Astrocyte of the cerebellum (primary cell): Measurements from ENCODE around the gene GPM6B.

Experiments used
- DNase-seq: peaks from one replicate; pipeline ENCODE4 v3.0.0-alpha.2; 2011; ENCODE audit warnings: low read depth
- H3K4me3 ChIP-seq: 2 replicates; pipeline ENCODE4 v1.5.1; 2011; ENCODE audit warnings: mild to moderate bottlenecking, low read depth, low read length, moderate library complexity
- in situ Hi-C: cut with HindIII; loops from 2 replicates; pipeline ENCODE4 v1.10.0; 2017; ENCODE audit warnings: low sequenced_read_pairs
- TF ChIP-seq, protein P1 (sequence below): IDR thresholded peaks from 2 replicates; pipeline ENCODE4 v1.5.1; 2012; ENCODE audit warnings: low read length, low read depth, moderate library complexity, mild to moderate bottlenecking; ENCODE audit errors: missing control alignments

Gene GPM6B

GRCh38 chrX:13763489-13763888 is 53.4 kb downstream of the GPM6B start:
- in situ Hi-C loops, result no loop called here
- no peak for DNase-seq
- TF ChIP-seq, protein P1, sequence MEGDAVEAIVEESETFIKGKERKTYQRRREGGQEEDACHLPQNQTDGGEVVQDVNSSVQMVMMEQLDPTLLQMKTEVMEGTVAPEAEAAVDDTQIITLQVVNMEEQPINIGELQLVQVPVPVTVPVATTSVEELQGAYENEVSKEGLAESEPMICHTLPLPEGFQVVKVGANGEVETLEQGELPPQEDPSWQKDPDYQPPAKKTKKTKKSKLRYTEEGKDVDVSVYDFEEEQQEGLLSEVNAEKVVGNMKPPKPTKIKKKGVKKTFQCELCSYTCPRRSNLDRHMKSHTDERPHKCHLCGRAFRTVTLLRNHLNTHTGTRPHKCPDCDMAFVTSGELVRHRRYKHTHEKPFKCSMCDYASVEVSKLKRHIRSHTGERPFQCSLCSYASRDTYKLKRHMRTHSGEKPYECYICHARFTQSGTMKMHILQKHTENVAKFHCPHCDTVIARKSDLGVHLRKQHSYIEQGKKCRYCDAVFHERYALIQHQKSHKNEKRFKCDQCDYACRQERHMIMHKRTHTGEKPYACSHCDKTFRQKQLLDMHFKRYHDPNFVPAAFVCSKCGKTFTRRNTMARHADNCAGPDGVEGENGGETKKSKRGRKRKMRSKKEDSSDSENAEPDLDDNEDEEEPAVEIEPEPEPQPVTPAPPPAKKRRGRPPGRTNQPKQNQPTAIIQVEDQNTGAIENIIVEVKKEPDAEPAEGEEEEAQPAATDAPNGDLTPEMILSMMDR, result no peak
- no peak overlapping the region for H3K4me3 ChIP-seq

DNA sequence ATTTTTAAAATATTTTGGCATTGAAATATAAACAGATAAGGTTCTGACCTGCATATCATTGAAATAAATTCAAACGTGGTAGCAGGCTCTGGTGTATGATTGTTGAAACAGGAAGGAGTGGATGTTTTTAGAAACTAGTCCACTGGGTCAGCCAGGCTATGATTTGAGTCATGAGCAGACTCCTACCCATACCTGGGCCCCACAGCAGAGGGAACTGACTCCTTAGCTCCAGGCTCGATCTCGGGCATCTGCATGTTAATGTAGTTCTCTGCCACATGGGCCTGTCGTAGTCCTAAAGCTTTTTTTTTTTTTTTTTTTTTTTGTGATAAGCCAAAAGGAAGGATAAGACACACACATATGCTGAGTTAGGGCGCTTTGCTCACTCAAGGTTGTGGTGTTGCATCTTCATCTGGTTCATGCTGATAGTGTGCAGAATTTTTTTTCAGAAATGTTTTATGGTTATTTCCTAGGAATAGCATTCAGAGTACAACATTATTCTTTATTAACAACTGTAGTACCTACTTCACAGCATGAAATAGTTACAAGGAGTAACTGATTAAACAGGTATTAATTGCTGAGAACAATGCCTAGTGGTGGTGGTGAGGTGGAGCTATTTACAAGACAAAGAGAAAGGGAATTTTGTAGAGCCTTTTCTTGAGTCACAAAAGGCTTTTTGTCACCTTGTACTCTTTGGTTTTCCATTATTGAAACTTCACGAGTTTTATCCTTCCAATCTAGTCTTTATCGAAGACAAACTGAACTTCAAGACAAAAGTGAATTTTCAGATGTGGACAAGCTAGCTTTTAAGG is 55.1 kb downstream of the GPM6B start:
- TF ChIP-seq, protein P1, result no peak
- no peak overlapping the region for H3K4me3 ChIP-seq
- DNase-seq, result no peak
- in situ Hi-C loops, result no loop called here

DNA sequence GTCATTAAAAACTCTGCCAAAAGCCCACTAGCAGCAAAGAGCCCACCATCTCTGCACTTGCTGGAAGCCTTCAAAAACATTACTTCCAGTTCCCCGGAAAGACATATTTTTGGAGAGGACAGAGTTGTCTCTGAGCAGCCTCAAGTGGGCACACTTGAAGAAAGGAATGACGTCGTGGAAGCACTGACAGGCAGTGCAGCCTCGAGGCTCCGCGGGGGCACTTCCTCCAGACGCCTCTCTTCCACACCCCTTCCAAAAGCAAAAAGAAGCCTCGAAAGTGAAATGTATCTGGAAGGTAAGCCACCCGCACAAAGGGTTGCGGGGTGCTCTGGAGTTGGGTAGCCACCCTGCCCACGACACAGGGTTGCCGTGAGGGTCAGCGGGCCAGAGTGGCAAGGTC is 56.5 kb downstream of the GPM6B start:
- in situ Hi-C loops, result no loop called here
- DNase-seq, result no peak
- no peak overlapping the region for H3K4me3 ChIP-seq
- TF ChIP-seq, protein P1, result no peak

- no peak overlapping the region for H3K4me3 ChIP-seq
- in situ Hi-C loops, result no loop called here
- DNase-seq, result no peak
- TF ChIP-seq, protein P1, result no peak
Observed at GRCh38 chrX:13759152-13759718, 57.7 kb downstream of the GPM6B start.

DNA sequence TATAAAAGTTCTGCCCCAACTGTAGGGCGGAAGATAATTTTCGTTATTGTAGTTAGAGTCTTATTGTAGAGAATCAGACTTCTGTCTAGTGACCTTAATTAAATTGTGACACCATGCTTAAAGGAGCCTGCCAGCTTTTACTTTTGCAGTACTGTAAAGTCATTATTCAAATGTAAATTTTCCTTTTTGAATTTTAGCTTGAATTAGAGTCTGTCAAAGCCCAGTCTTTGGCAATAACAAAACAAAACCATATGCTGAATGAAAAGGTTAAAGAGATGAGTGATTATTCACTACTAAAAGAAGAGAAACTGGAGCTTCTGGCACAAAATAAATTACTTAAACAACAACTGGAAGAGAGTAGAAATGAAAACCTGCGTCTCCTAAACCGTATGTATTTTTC is 60.5 kb downstream of the GPM6B start:
- no peak overlapping the region for H3K4me3 ChIP-seq
- in situ Hi-C loops, result no loop called here
- no peak for DNase-seq
- TF ChIP-seq, protein P1, result no peak

DNA sequence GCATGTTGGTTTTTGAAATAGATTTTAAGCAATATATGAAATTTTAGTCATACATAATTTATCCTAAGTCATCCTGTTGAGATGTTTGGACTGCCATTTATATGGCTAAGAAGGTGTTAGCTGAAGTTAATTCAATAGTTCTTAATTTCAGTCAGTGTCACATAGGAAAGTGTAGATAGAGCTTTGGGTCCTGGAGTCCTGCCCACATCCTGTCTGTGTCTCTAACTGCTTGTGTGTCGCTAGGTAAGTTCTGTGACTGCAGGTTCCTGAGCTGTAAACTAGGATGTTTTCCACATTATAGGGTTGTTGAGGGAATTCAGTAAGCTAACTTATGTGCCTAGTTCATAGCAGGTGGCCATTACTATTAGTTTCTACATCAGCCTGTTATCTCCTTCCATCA is 61.6 kb downstream of the GPM6B start:
- DNase-seq, result no peak
- in situ Hi-C loops, result no loop called here
- H3K4me3 ChIP-seq, result no peak overlapping the region
- TF ChIP-seq, protein P1, result no peak
